H1 (cell line): ENCODE results near the gene TMEM82.

Source experiments
- CEBPB ChIP-seq: IDR thresholded peaks from 2 replicates; pipeline ENCODE4 v1.6.1; 2012; ENCODE audit warnings: low read depth, low read length
- CTCF ChIP-seq, 3 experiments: IDR thresholded peaks; 1 replicate in 2 of 3; 2 replicates in 1 of 3; pipeline versions ENCODE4 v1.5.1 to v1.6.1; 2011; ENCODE audit warnings: low read length in 3 of 3, mild to moderate bottlenecking in 3 of 3, inconsistent platforms in 2 of 3, low read depth in 1 of 3, moderate library complexity in 1 of 3; ENCODE audit not compliant: insufficient read depth in 1 of 3; ENCODE audit errors: control extremely low read depth in 1 of 3
- EP300 ChIP-seq, 2 experiments: IDR thresholded peaks; 1 replicate in 1 of 2; 2 replicates in 1 of 2; pipeline ENCODE4 v1.6.1; 2011 to 2012; ENCODE audit warnings: low read depth in 2 of 2, low read length in 2 of 2, mild to moderate bottlenecking in 2 of 2, borderline replicate concordance in 1 of 2, inconsistent platforms in 1 of 2, moderate library complexity in 1 of 2
- GABPA ChIP-seq: IDR thresholded peaks from 2 replicates; pipeline ENCODE4 v1.6.1; 2011; ENCODE audit warnings: mild to moderate bottlenecking, low read length, moderate library complexity, borderline replicate concordance; ENCODE audit not compliant: insufficient read depth
- JUND ChIP-seq: IDR thresholded peaks from 2 replicates; pipeline ENCODE4 v1.6.1; 2011; ENCODE audit warnings: mild to moderate bottlenecking, improper control_type of control experiment, low read length
- MAFK ChIP-seq: IDR thresholded peaks from 2 replicates; pipeline ENCODE4 v1.6.1; 2012; ENCODE audit warnings: low read depth, mild to moderate bottlenecking, improper control_type of control experiment, low read length
- PHF8 ChIP-seq: fragments of 200-600 bp; sonication (generic); conservative IDR thresholded peaks from 2 replicates; pipeline ENCODE4 v1.7.1; 2012; ENCODE audit warnings: low read depth, mild to moderate bottlenecking, inconsistent platforms, low read length, moderate library complexity
- POLR2A ChIP-seq, 2 experiments: IDR thresholded peaks; 1 replicate in 1 of 2; 2 replicates in 1 of 2; pipeline ENCODE4 v1.6.1; 2011; ENCODE audit warnings: low read depth in 2 of 2, low read length in 2 of 2, mild to moderate bottlenecking in 2 of 2; ENCODE audit errors: control extremely low read depth in 1 of 2
- RBBP5 ChIP-seq: IDR thresholded peaks from 2 replicates; pipeline ENCODE4 v1.7.1; 2012; ENCODE audit warnings: low read depth, mild to moderate bottlenecking, inconsistent platforms, low read length, moderate library complexity, borderline replicate concordance
- SIN3A ChIP-seq, 2 experiments: IDR thresholded peaks in 1 of 2; conservative IDR thresholded peaks in 1 of 2; 2 replicates each; pipeline ENCODE4 v1.6.1; 2011 to 2012; ENCODE audit warnings: low read length in 2 of 2, improper control_type of control experiment in 1 of 2, low read depth in 1 of 2, mild to moderate bottlenecking in 1 of 2
- SRF ChIP-seq: IDR thresholded peaks from 2 replicates; pipeline ENCODE4 v1.6.1; 2011; ENCODE audit warnings: mild to moderate bottlenecking, low read depth, low read length, moderate library complexity
- TF ChIP-seq, protein P1 (sequence below): IDR thresholded peaks from 2 replicates; pipeline ENCODE4 v1.6.1; 2011; ENCODE audit warnings: low read depth, mild to moderate bottlenecking, low read length; ENCODE audit not compliant: insufficient read depth
- TF ChIP-seq, protein P2 (sequence below): IDR thresholded peaks from 2 replicates; pipeline ENCODE4 v1.6.1; 2011; ENCODE audit warnings: low read length, improper control_type of control experiment

DNA sequence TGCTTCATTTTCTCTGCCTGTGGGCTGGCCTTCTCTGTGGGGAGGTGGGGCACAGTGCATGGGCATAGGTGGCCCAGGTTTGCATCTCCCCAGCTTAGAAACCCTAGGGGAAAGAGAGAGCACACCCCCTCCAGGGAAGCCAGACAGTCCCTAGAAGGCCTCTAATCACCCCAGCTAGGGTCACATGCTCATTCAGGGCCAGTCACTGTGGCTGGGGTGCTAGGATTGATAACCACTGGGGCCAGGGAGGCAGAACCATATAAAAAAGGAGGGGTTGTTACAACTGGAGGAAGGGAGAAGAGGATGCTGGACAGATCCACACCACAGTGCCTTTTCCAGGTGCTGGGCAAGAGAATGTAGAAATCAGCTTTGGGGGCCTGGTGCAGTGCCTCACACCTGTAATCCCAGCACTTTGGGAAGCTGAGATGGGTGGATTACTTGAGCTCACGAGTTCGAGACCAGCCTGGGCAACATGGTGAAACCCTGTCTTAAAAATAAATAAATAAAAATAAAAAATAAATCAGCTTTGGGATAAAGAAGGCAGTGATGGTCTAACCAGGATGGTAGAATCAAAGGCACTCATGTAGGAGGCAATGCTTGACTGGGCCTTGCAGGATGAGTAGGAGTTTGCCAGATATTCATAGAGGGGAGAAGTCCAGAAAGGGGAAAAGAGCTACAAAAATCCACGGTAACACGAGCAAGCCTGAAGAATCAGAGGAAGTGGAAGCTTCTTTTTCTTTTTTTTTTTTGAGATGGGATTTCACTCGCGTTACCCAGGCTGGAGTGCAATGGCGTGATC lies 35.8 kb downstream of the TMEM82 start:
- TF ChIP-seq CTCF (IDR thresholded peaks at IDR 0.05; ENCODE audit: control extremely low read depth in 1 of 3, insufficient read depth in 1 of 3, low read depth in 1 of 3, low read length in 3 of 3) (no peak), RBBP5 (no peak), POLR2A (IDR thresholded peaks at IDR 0.05; ENCODE audit: control extremely low read depth in 1 of 2, low read depth in 2 of 2, low read length in 2 of 2) (no peak), GABPA (no peak), JUND (no peak), SRF (no peak), SIN3A (conservative IDR thresholded peaks at IDR 0.05 in 1 of 2, IDR thresholded peaks at IDR 0.05 in 1 of 2; ENCODE audit: low read depth in 1 of 2, low read length in 2 of 2) (no peak), EP300 (IDR thresholded peaks at IDR 0.05; ENCODE audit: borderline replicate concordance in 1 of 2, low read depth in 2 of 2, low read length in 2 of 2) (no peak), MAFK (no peak), PHF8 (no peak), CEBPB (no peak)
- TF ChIP-seq, protein P1, sequence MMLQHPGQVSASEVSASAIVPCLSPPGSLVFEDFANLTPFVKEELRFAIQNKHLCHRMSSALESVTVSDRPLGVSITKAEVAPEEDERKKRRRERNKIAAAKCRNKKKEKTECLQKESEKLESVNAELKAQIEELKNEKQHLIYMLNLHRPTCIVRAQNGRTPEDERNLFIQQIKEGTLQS = no peak
- TF ChIP-seq, protein P2, sequence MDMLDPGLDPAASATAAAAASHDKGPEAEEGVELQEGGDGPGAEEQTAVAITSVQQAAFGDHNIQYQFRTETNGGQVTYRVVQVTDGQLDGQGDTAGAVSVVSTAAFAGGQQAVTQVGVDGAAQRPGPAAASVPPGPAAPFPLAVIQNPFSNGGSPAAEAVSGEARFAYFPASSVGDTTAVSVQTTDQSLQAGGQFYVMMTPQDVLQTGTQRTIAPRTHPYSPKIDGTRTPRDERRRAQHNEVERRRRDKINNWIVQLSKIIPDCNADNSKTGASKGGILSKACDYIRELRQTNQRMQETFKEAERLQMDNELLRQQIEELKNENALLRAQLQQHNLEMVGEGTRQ = no peak
